ENCODE measurements around the gene WASF3.

The WASF3 gene

GRCh38 chr13:26681036-26681435 lies 123.6 kb downstream of the WASF3 start:
- 96% methylated on average over 13 of the region's 15 CpGs for WGBS
- Histone ChIP-seq H2AFZ (ENCODE audit: low read depth, low read length) (no peak overlapping the region), H2BK120ac (ENCODE audit: low read depth, low read length) (no peak overlapping the region), H3K14ac (ENCODE audit: low read length in 2 of 2) (no peak overlapping the region), H3K79me1 (replicated peaks; ENCODE audit: low read length, poor library complexity, severe bottlenecking) (peaks cover 1% of the 10 kb centered on the region), H3K18ac (ENCODE audit: low read depth in 1 of 2, low read length in 2 of 2) (no peak overlapping the region), H4K8ac (ENCODE audit: low read length) (no peak overlapping the region), H4K91ac (ENCODE audit: low read length) (no peak overlapping the region), H3K27me3 (ENCODE audit: control insufficient read depth in 1 of 2, insufficient read depth in 1 of 2, low read length in 2 of 2) (no peaks in the 10 kb centered on the region), H3K4me3 (ENCODE audit: insufficient read depth in 1 of 2, low read depth in 1 of 2, low read length in 2 of 2) (no peak overlapping the region), H3K4me2 (ENCODE audit: low read length, poor library complexity, severe bottlenecking) (no peak overlapping the region), H3K23ac (ENCODE audit: low read length in 2 of 2) (no peak overlapping the region), H3K9me3 (ENCODE audit: control insufficient read depth, low read length) (no peaks in the 10 kb centered on the region), H3K4ac (ENCODE audit: low read depth in 1 of 2, low read length in 2 of 2) (no peak overlapping the region), H2AK5ac (ENCODE audit: low read length, severe bottlenecking) (no peak overlapping the region), H2BK12ac (ENCODE audit: low read length in 2 of 2) (no peak overlapping the region), H3K4me1 (ENCODE audit: control insufficient read depth, insufficient read depth, low read depth, low read length) (peaks cover 10% of the 10 kb centered on the region), H3K36me3 (ENCODE audit: control insufficient read depth in 1 of 2, insufficient read depth in 2 of 2, low read depth in 1 of 2, low read length in 2 of 2) (peaks cover 37 to 74% of the 10 kb centered on the region in 2 experiments), H3K27ac (ENCODE audit: low read length, poor library complexity, severe bottlenecking) (no peak overlapping the region), H3K9ac (ENCODE audit: low read length) (no peak overlapping the region), H2BK15ac (ENCODE audit: low read depth, poor library complexity, severe bottlenecking) (no peak overlapping the region), H2BK5ac (ENCODE audit: low read depth, low read length, poor library complexity, severe bottlenecking) (no peak overlapping the region)
- DNase-seq: no peak

GRCh38 chr13:26682606-26683005 lies 125.1 kb downstream of the WASF3 start:
- Histone ChIP-seq H3K23ac (ENCODE audit: low read length in 2 of 2) (no peak overlapping the region), H2BK12ac (ENCODE audit: low read length in 2 of 2) (no peak overlapping the region), H3K4me3 (ENCODE audit: insufficient read depth in 1 of 2, low read depth in 1 of 2, low read length in 2 of 2) (no peak overlapping the region), H4K91ac (ENCODE audit: low read length) (no peak overlapping the region), H2AK5ac (ENCODE audit: low read length, severe bottlenecking) (no peak overlapping the region), H3K36me3 (ENCODE audit: control insufficient read depth in 1 of 2, insufficient read depth in 2 of 2, low read depth in 1 of 2, low read length in 2 of 2) (peaks cover 46 to 80% of the 10 kb centered on the region in 2 experiments), H3K9me3 (ENCODE audit: control insufficient read depth, low read length) (no peaks in the 10 kb centered on the region), H3K27me3 (ENCODE audit: control insufficient read depth in 1 of 2, insufficient read depth in 1 of 2, low read length in 2 of 2) (no peaks in the 10 kb centered on the region), H3K4ac (ENCODE audit: low read depth in 1 of 2, low read length in 2 of 2) (no peak overlapping the region), H4K8ac (ENCODE audit: low read length) (no peak overlapping the region), H3K4me1 (ENCODE audit: control insufficient read depth, insufficient read depth, low read depth, low read length) (peaks cover 10% of the 10 kb centered on the region), H3K79me1 (replicated peaks; ENCODE audit: low read length, poor library complexity, severe bottlenecking) (peaks cover 1% of the 10 kb centered on the region), H3K14ac (ENCODE audit: low read length in 2 of 2) (no peak overlapping the region), H2AFZ (ENCODE audit: low read depth, low read length) (no peak overlapping the region), H2BK120ac (ENCODE audit: low read depth, low read length) (no peak overlapping the region), H3K27ac (ENCODE audit: low read length, poor library complexity, severe bottlenecking) (no peak overlapping the region), H2BK15ac (ENCODE audit: low read depth, poor library complexity, severe bottlenecking) (no peak overlapping the region), H2BK5ac (ENCODE audit: low read depth, low read length, poor library complexity, severe bottlenecking) (no peak overlapping the region), H3K9ac (ENCODE audit: low read length) (no peak overlapping the region), H3K4me2 (ENCODE audit: low read length, poor library complexity, severe bottlenecking) (no peak overlapping the region), H3K18ac (ENCODE audit: low read depth in 1 of 2, low read length in 2 of 2) (no peak overlapping the region)
- no peak for DNase-seq
- WGBS: 96% methylated on average over 19 of the region's 19 CpGs

- Histone ChIP-seq H3K4me1 (ENCODE audit: control insufficient read depth, insufficient read depth, low read depth, low read length) (peaks cover 3% of the 10 kb centered on the region), H2BK12ac (ENCODE audit: low read length in 2 of 2) (no peak overlapping the region), H3K9me3 (ENCODE audit: control insufficient read depth, low read length) (peaks cover 10% of the 10 kb centered on the region), H2BK120ac (ENCODE audit: low read depth, low read length) (no peak overlapping the region), H4K91ac (ENCODE audit: low read length) (no peak overlapping the region), H3K9ac (ENCODE audit: low read length) (no peak overlapping the region), H3K36me3 (ENCODE audit: control insufficient read depth in 1 of 2, insufficient read depth in 2 of 2, low read depth in 1 of 2, low read length in 2 of 2) (peaks cover 49 to 97% of the 10 kb centered on the region in 2 experiments), H3K4ac (ENCODE audit: low read depth in 1 of 2, low read length in 2 of 2) (no peak overlapping the region), H3K4me2 (ENCODE audit: low read length, poor library complexity, severe bottlenecking) (no peak overlapping the region), H2BK5ac (ENCODE audit: low read depth, low read length, poor library complexity, severe bottlenecking) (no peak overlapping the region), H4K8ac (ENCODE audit: low read length) (no peak overlapping the region), H3K18ac (ENCODE audit: low read depth in 1 of 2, low read length in 2 of 2) (no peak overlapping the region), H3K27ac (ENCODE audit: low read length, poor library complexity, severe bottlenecking) (no peak overlapping the region), H2AK5ac (ENCODE audit: low read length, severe bottlenecking) (no peak overlapping the region), H2BK15ac (ENCODE audit: low read depth, poor library complexity, severe bottlenecking) (no peak overlapping the region), H3K4me3 (ENCODE audit: insufficient read depth in 1 of 2, low read depth in 1 of 2, low read length in 2 of 2) (no peak overlapping the region), H3K23ac (ENCODE audit: low read length in 2 of 2) (no peak overlapping the region), H3K27me3 (ENCODE audit: control insufficient read depth in 1 of 2, insufficient read depth in 1 of 2, low read length in 2 of 2) (no peaks in the 10 kb centered on the region), H3K14ac (ENCODE audit: low read length in 2 of 2) (no peak overlapping the region), H3K79me1 (replicated peaks; ENCODE audit: low read length, poor library complexity, severe bottlenecking) (peaks cover 1% of the 10 kb centered on the region), H2AFZ (ENCODE audit: low read depth, low read length) (no peak overlapping the region)
- no peak for DNase-seq
- WGBS: 94% methylated on average over 18 of the region's 22 CpGs
Measured at GRCh38 chr13:26685606-26686005, 128.1 kb downstream of the WASF3 start.

- Histone ChIP-seq H3K4me3 (ENCODE audit: insufficient read depth in 1 of 2, low read depth in 1 of 2, low read length in 2 of 2) (no peak overlapping the region), H2AFZ (ENCODE audit: low read depth, low read length) (no peak overlapping the region), H3K27me3 (ENCODE audit: control insufficient read depth in 1 of 2, insufficient read depth in 1 of 2, low read length in 2 of 2) (no peaks in the 10 kb centered on the region), H2BK5ac (ENCODE audit: low read depth, low read length, poor library complexity, severe bottlenecking) (no peak overlapping the region), H3K4me2 (ENCODE audit: low read length, poor library complexity, severe bottlenecking) (no peak overlapping the region), H3K23ac (ENCODE audit: low read length in 2 of 2) (no peak overlapping the region), H3K18ac (ENCODE audit: low read depth in 1 of 2, low read length in 2 of 2) (no peak overlapping the region), H3K27ac (ENCODE audit: low read length, poor library complexity, severe bottlenecking) (no peak overlapping the region), H2BK12ac (ENCODE audit: low read length in 2 of 2) (no peak overlapping the region), H3K4ac (ENCODE audit: low read depth in 1 of 2, low read length in 2 of 2) (no peak overlapping the region), H3K14ac (ENCODE audit: low read length in 2 of 2) (no peak overlapping the region), H3K9ac (ENCODE audit: low read length) (no peak overlapping the region), H2BK120ac (ENCODE audit: low read depth, low read length) (no peak overlapping the region), H4K8ac (ENCODE audit: low read length) (no peak overlapping the region), H3K4me1 (ENCODE audit: control insufficient read depth, insufficient read depth, low read depth, low read length) (no peaks in the 10 kb centered on the region), H4K91ac (ENCODE audit: low read length) (no peak overlapping the region), H2BK15ac (ENCODE audit: low read depth, poor library complexity, severe bottlenecking) (no peak overlapping the region), H2AK5ac (ENCODE audit: low read length, severe bottlenecking) (no peak overlapping the region), H3K36me3 (ENCODE audit: control insufficient read depth in 1 of 2, insufficient read depth in 2 of 2, low read depth in 1 of 2, low read length in 2 of 2) (peaks cover 45 to 95% of the 10 kb centered on the region in 2 experiments), H3K9me3 (ENCODE audit: control insufficient read depth, low read length) (peaks cover 11% of the 10 kb centered on the region), H3K79me1 (replicated peaks; ENCODE audit: low read length, poor library complexity, severe bottlenecking) (peaks cover 1% of the 10 kb centered on the region)
- WGBS: 99% methylated on average over 2 of the region's 2 CpGs
- no peak for DNase-seq
Measured at GRCh38 chr13:26686285-26686684, 128.8 kb downstream of the WASF3 start.
